SK-N-SH (cell line): ENCODE data around the gene GRIK5. TPM values are rescaled to one million over a fixed set of nuclear protein-coding genes. Genes with fewer than 3 reads are reported as not detected.

Experiments
- CTCF ChIA-PET: fragments of 300-600, 350-600 bp; formaldehyde crosslinking; extraction: SDS; loops from one replicate; lab custom pipeline; 2021; lab: Yijun Ruan, JAX
- POLR2A ChIA-PET: fragments of 350-600 bp; sonication (Branson Sonifier 250); formaldehyde crosslinking; extraction: SDS; loops from one replicate; lab custom pipeline; 2020; ENCODE audit warnings: antibody characterized with exemption, inconsistent platforms; lab: Yijun Ruan, JAX
- DNase-seq: peaks from one replicate; pipeline ENCODE4 v3.0.0; 2012
- H2AFZ ChIP-seq: fragments of 200-600 bp; sonication (generic); 2 replicates; pipeline ENCODE4 v1.8.1; 2016; ENCODE audit warnings: antibody characterized with exemption, mild to moderate bottlenecking, low read depth
- H3F3A ChIP-seq: fragments of 200-600 bp; sonication (generic); replicated peaks from 2 replicates; pipeline ENCODE3; 2016; ENCODE audit warnings: antibody characterized with exemption, mild to moderate bottlenecking; ENCODE audit not compliant: insufficient read depth
- H3K27ac ChIP-seq, 2 experiments: fragments of 200-500 bp in 1 of 2; fragments of 200-600 bp in 1 of 2; sonication (Bioruptor generic) in 1 of 2; sonication (generic), shearing (Covaris generic) in 1 of 2; 2 replicates each; pipeline versions ENCODE4 v1.5.1 to v1.6.1; 2014 to 2016; ENCODE audit warnings: low read depth in 2 of 2, inconsistent platforms in 1 of 2, low read length in 1 of 2, mild to moderate bottlenecking in 1 of 2, mixed read lengths in 1 of 2
- H3K27me3 ChIP-seq: fragments of 200-600 bp; sonication (generic), shearing (Covaris generic); 2 replicates; pipeline ENCODE4 v1.6.1; 2016; ENCODE audit warnings: mixed run types; ENCODE audit not compliant: insufficient read depth
- H3K36me3 ChIP-seq, 2 experiments: fragments of 200-500 bp in 1 of 2; fragments of 200-600 bp in 1 of 2; sonication (Bioruptor generic) in 1 of 2; sonication (generic) in 1 of 2; replicated peaks in 1 of 2; 2 replicates each; pipeline versions ENCODE3 to v1.5.1; 2014 to 2016; ENCODE audit warnings: low read length in 1 of 2, mild to moderate bottlenecking in 1 of 2; ENCODE audit not compliant: insufficient read depth in 2 of 2, control insufficient read depth in 1 of 2
- H3K4me1 ChIP-seq, 2 experiments: fragments of 200-500 bp in 1 of 2; fragments of 200-600 bp in 1 of 2; sonication (Bioruptor generic) in 1 of 2; sonication (generic), shearing (Covaris generic) in 1 of 2; 2 replicates each; pipeline versions ENCODE4 v1.5.1 to v1.6.1; 2014 to 2016; ENCODE audit warnings: low read depth in 1 of 2, low read length in 1 of 2, mixed run types in 1 of 2; ENCODE audit not compliant: insufficient read depth in 2 of 2, control insufficient read depth in 1 of 2
- H3K4me2 ChIP-seq: fragments of 200-600 bp; sonication (generic), shearing (Covaris generic); 2 replicates; pipeline ENCODE4 v1.6.1; 2017; ENCODE audit warnings: mixed run types
- H3K4me3 ChIP-seq, 2 experiments: fragments of 200-500 bp in 1 of 2; fragments of 200-600 bp in 1 of 2; sonication (Bioruptor generic) in 1 of 2; sonication (generic), shearing (Covaris generic) in 1 of 2; 2 replicates each; pipeline versions ENCODE4 v1.5.1 to v1.8.1; 2014 to 2016; ENCODE audit warnings: low read depth in 2 of 2, inconsistent platforms in 1 of 2, low read length in 1 of 2, mild to moderate bottlenecking in 1 of 2, mixed read lengths in 1 of 2, moderate library complexity in 1 of 2
- H3K79me2 ChIP-seq: fragments of 200-600 bp; sonication (generic); 2 replicates; pipeline ENCODE4 v1.8.1; 2017; ENCODE audit warnings: mild to moderate bottlenecking; ENCODE audit not compliant: insufficient read depth
- H3K9ac ChIP-seq: fragments of 200-600 bp; sonication (generic); 2 replicates; pipeline ENCODE4 v1.6.1; 2017; ENCODE audit warnings: mixed run types
- H3K9me2 ChIP-seq: fragments of 200-600 bp; sonication (generic); 2 replicates; pipeline ENCODE4 v1.6.1; 2017; ENCODE audit warnings: mixed run types
- H3K9me3 ChIP-seq: fragments of 200-600 bp; sonication (generic); 2 replicates; pipeline ENCODE4 v1.6.1; 2017; ENCODE audit warnings: mixed run types, mild to moderate bottlenecking, moderate library complexity
- H4K20me1 ChIP-seq: fragments of 200-600 bp; sonication (generic); 2 replicates; pipeline ENCODE4 v1.6.1; 2017; ENCODE audit warnings: mild to moderate bottlenecking, mixed run types; ENCODE audit not compliant: insufficient read depth
- CHD2 ChIP-seq: fragments of 150-350 bp; IDR thresholded peaks from 2 replicates; pipeline ENCODE4 v1.6.1; 2018; ENCODE audit warnings: low read length; ENCODE audit not compliant: partially characterized antibody
- EP300 ChIP-seq, 2 experiments: IDR thresholded peaks; 2 replicates each; pipeline versions ENCODE4 v1.4.0 to v1.6.1; 2012; ENCODE audit warnings: borderline replicate concordance in 1 of 2, low read depth in 1 of 2, low read length in 1 of 2
- GABPA ChIP-seq: IDR thresholded peaks from 2 replicates; pipeline ENCODE4 v1.4.0; 2012; ENCODE audit warnings: low read depth, mild to moderate bottlenecking
- IRF3 ChIP-seq: fragments of 150-350 bp; IDR thresholded peaks from 2 replicates; pipeline ENCODE4 v1.6.1; 2016; ENCODE audit warnings: mild to moderate bottlenecking, low read depth, low read length
- JUND ChIP-seq: IDR thresholded peaks from 2 replicates; pipeline ENCODE4 v1.4.0; 2012
- MXI1 ChIP-seq: IDR thresholded peaks from 2 replicates; pipeline ENCODE4 v1.6.1; 2012; ENCODE audit warnings: mild to moderate bottlenecking, low read depth, low read length, improper control_type of control experiment
- REST ChIP-seq: IDR thresholded peaks from 2 replicates; pipeline ENCODE4 v1.6.1; 2012; ENCODE audit warnings: mild to moderate bottlenecking, low read depth, low read length, moderate library complexity
- SIN3A ChIP-seq: IDR thresholded peaks from 2 replicates; pipeline ENCODE4 v1.6.1; 2012; ENCODE audit warnings: low read depth, mild to moderate bottlenecking, low read length, moderate library complexity, borderline replicate concordance
- SMC3 ChIP-seq: IDR thresholded peaks from 2 replicates; pipeline ENCODE4 v1.6.1; 2012; ENCODE audit warnings: low read depth, low read length, improper control_type of control experiment
- TEAD4 ChIP-seq: IDR thresholded peaks from 2 replicates; pipeline ENCODE4 v1.4.0; 2012; ENCODE audit warnings: mild to moderate bottlenecking, borderline replicate concordance; ENCODE audit not compliant: insufficient read depth
- WGBS: methylation state at CpG from one replicate; pipeline ENCODE4 v1.1.6; 2017; ENCODE audit warnings: low lambda C conversion rate; 5-methylcytosine and 5-hydroxymethylcytosine counted together
- polyA plus RNA-seq, 3 experiments: library from polyadenylated mRNA; depleted of rRNA; stranded (reverse); fragments of >200 nt; gene quantifications; 2 replicates each; pipeline ENCODE4 v1.2.3, GENCODE V29; 2012

Gene GRIK5
- polyA plus RNA-seq, 1 of the 3 experiments (the other 2 are of a cell fraction), result 2.4 TPM

DNA sequence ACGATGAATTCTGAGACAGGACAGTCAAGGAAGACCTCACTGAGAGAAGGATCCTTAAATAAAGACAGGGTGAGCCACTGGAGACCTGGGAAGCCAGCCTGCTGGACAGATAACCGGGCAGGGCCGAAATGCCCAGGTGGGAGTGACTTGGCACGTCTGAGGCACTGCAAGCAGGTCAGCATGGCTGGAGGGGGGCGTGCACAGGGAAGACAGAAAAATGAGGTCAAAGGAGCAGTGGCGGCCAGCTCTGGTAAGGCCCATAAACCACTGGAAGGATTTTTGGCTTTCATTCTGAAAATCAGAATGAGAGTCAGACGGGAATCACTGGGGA is 70.2 kb downstream of the GRIK5 start:
- DNase-seq, result peak; percentile 26
- no peaks in the 10 kb centered on the region for H3F3A ChIP-seq
- peaks cover 0 to 46% of the 10 kb centered on the region in 2 experiments; a peak in 1 of 4 replicates for H3K4me1 ChIP-seq
- no peak overlapping the region for H2AFZ ChIP-seq
- POLR2A ChIA-PET, result interaction anchor here (1.2 kb wide), 1 partner anchor 11 kb away, joined by 3 read pairs; no protein-coding TSS in a partner anchor
- 72% methylated on average over 7 of the region's 7 CpGs for WGBS
- H3K27ac ChIP-seq, result no peak overlapping the region
- H3K27me3 ChIP-seq, result peaks cover 53% of the 10 kb centered on the region
- H3K79me2 ChIP-seq, result no peaks in the 10 kb centered on the region
- H3K9me3 ChIP-seq, result no peaks in the 10 kb centered on the region
- no peak for TF ChIP-seq GABPA
- TF ChIP-seq EP300 (IDR thresholded peaks at IDR 0.05; ENCODE audit: borderline replicate concordance in 1 of 2, low read depth in 1 of 2, low read length in 1 of 2), result no peak
- TF ChIP-seq SMC3, result no peak
- TF ChIP-seq TEAD4, result no peak
- TF ChIP-seq MXI1, result no peak
- TF ChIP-seq IRF3, result no peak
- TF ChIP-seq SIN3A, result no peak
- no peak for TF ChIP-seq REST
- TF ChIP-seq JUND, result no peak
- no peaks in the 10 kb centered on the region for H4K20me1 ChIP-seq
- CTCF ChIA-PET, result interaction anchor here (0.6 to 4.7 kb wide), 8 partner anchors 10 to 135 kb away, joined by 3 to 39 read pairs (median 6); no protein-coding TSS in a partner anchor
- H3K9me2 ChIP-seq, result no peaks in the 10 kb centered on the region
- H3K9ac ChIP-seq, result no peak overlapping the region
- H3K4me3 ChIP-seq, result no peak overlapping the region
- no peak overlapping the region for H3K4me2 ChIP-seq
- no peaks in the 10 kb centered on the region for H3K36me3 ChIP-seq

DNA sequence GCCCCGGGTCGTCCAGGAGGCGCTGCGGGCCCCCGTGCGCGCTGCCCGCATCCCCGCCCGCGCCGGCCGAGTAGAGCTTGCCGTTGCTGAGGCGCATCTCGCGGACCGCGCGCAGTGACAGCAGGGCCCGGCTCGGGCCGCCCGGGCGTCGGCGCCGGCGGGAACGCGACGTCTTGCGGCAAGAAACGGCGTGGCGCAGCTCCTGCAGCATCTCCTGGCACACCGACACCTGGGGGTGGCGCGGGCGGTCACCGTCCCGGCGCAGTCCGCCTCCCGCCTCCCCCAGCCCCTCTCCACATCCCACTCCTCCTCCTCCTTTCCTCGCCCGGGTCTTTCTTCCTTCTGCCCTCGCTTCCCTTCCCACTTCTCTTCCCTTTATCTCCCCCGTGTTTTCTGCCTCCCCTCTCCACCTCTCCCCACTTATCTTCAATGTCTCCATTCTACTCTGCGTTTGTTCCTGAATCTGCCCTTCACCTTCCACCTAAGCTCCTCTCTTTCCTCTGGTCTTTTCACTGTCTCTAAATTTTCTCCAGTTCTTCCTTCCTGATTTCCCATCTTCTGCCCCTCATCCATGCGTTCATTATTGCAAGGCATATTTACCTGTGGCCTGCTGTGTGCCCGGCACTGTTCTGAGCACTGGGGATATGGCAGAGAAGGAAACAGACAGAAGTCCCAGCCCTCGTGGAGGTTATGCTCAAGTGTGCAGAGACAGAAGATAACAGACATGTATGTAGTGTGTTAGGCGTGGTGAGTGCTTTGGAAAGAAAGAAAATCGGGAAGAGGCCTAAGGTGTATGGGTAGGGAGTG is 70.7 kb downstream of the GRIK5 start:
- Histone ChIP-seq H3K9ac (no peak overlapping the region), H3K9me2 (no peaks in the 10 kb centered on the region)
- 30% methylated on average over 33 of the region's 55 CpGs for WGBS
- TF ChIP-seq CHD2 (no peak), MXI1 (peak; percentile 32; the same call in 1 of the 2 replicates)
- TF ChIP-seq, all 33 proteins: peak for 1
- H3K9me3 ChIP-seq, result no peaks in the 10 kb centered on the region
- POLR2A ChIA-PET, result no interaction called here
- no peaks in the 10 kb centered on the region for H3K36me3 ChIP-seq
- H3K4me1 ChIP-seq, result peaks cover 0 to 50% of the 10 kb centered on the region in 2 experiments; a peak in 1 of 4 replicates
- H3F3A ChIP-seq, result no peaks in the 10 kb centered on the region
- H3K4me3 ChIP-seq, result peak overlapping the region in 1 of 2 experiments; percentile 13; a peak in 1 of 4 replicates
- H4K20me1 ChIP-seq, result no peaks in the 10 kb centered on the region
- peak overlapping the region in 1 of 2 experiments; percentile 98; a peak in 1 of 4 replicates for H3K27ac ChIP-seq
- CTCF ChIA-PET, result interaction anchor here (0.5 to 4.7 kb wide), 17 partner anchors 11 to 360 kb away, joined by 3 to 39 read pairs (median 6); partner anchors contain the start of gene RABAC1
- no peak overlapping the region for H2AFZ ChIP-seq
- DNase-seq, result peak; percentile 10
- no peak overlapping the region for H3K4me2 ChIP-seq
- H3K27me3 ChIP-seq, result peaks cover 54% of the 10 kb centered on the region
- H3K79me2 ChIP-seq, result no peaks in the 10 kb centered on the region
